KMS-11 (cell line): Measurements from ENCODE around the gene KMT2E.

Source experiments
- H2AFZ ChIP-seq: fragments of 200-600 bp; sonication (generic); 2 replicates; pipeline ENCODE4 v1.6.1; 2016; ENCODE audit warnings: antibody characterized with exemption, mixed run types, low read depth
- H3K27ac ChIP-seq: fragments of 200-600 bp; sonication (generic); 2 replicates; pipeline ENCODE4 v1.6.1; 2016; ENCODE audit warnings: mild to moderate bottlenecking, mixed run types
- H3K27me3 ChIP-seq: fragments of 200-600 bp; sonication (generic); 2 replicates; pipeline ENCODE4 v1.6.1; 2017; ENCODE audit warnings: mild to moderate bottlenecking, low read depth, mixed run types, moderate library complexity; ENCODE audit not compliant: insufficient read depth
- H3K36me3 ChIP-seq: fragments of 200-600 bp; sonication (generic); 2 replicates; pipeline ENCODE4 v1.6.1; 2017; ENCODE audit warnings: mild to moderate bottlenecking, mixed run types; ENCODE audit not compliant: insufficient read depth
- H3K4me1 ChIP-seq: fragments of 200-600 bp; sonication (generic); 2 replicates; pipeline ENCODE4 v1.6.1; 2016; ENCODE audit warnings: mild to moderate bottlenecking, low read depth, mixed run types; ENCODE audit not compliant: poor library complexity, severe bottlenecking
- H3K4me2 ChIP-seq: fragments of 200-600 bp; sonication (generic); 2 replicates; pipeline ENCODE4 v1.7.0; 2016; ENCODE audit warnings: mild to moderate bottlenecking, mixed run types
- H3K4me3 ChIP-seq: fragments of 200-600 bp; sonication (generic); IDR thresholded peaks from 2 replicates; pipeline ENCODE4 v1.6.1; 2017; ENCODE audit warnings: low read depth, low read length, mixed read lengths; ENCODE audit not compliant: insufficient read depth
- H3K79me2 ChIP-seq: fragments of 200-600 bp; sonication (generic); 2 replicates; pipeline ENCODE4 v1.6.1; 2016; ENCODE audit warnings: low read depth, mixed run types; ENCODE audit not compliant: insufficient read depth
- H3K9ac ChIP-seq: fragments of 200-600 bp; sonication (generic); 2 replicates; pipeline ENCODE4 v1.6.1; 2016; ENCODE audit warnings: mild to moderate bottlenecking, mixed run types
- H4K20me1 ChIP-seq: fragments of 200-600 bp; sonication (generic); 2 replicates; pipeline ENCODE4 v1.6.1; 2016; ENCODE audit warnings: mild to moderate bottlenecking, mixed run types; ENCODE audit not compliant: insufficient read depth
- TF ChIP-seq, protein P1 (sequence below): fragments of 200-600 bp; sonication (generic); conservative IDR thresholded peaks from 2 replicates; pipeline ENCODE4 v1.6.1; 2017; ENCODE audit warnings: low read depth, mild to moderate bottlenecking, antibody characterized with exemption, low read length, moderate library complexity, mixed read lengths

Gene KMT2E

GRCh38 chr7:105106473-105106872 lies 92.5 kb downstream of the KMT2E start:
- no peak overlapping the region for H3K4me3 ChIP-seq
- peaks cover 22% of the 10 kb centered on the region; the same call in 1 of the 2 replicates for H3K79me2 ChIP-seq
- no peak overlapping the region for H3K4me2 ChIP-seq
- peaks cover 47% of the 10 kb centered on the region for H3K36me3 ChIP-seq
- peaks cover 67% of the 10 kb centered on the region for H3K4me1 ChIP-seq
- H2AFZ ChIP-seq = no peak overlapping the region
- H4K20me1 ChIP-seq = no peaks in the 10 kb centered on the region
- no peak overlapping the region for H3K27ac ChIP-seq
- no peaks in the 10 kb centered on the region for H3K27me3 ChIP-seq
- H3K9ac ChIP-seq = no peak overlapping the region
- TF ChIP-seq, protein P1, sequence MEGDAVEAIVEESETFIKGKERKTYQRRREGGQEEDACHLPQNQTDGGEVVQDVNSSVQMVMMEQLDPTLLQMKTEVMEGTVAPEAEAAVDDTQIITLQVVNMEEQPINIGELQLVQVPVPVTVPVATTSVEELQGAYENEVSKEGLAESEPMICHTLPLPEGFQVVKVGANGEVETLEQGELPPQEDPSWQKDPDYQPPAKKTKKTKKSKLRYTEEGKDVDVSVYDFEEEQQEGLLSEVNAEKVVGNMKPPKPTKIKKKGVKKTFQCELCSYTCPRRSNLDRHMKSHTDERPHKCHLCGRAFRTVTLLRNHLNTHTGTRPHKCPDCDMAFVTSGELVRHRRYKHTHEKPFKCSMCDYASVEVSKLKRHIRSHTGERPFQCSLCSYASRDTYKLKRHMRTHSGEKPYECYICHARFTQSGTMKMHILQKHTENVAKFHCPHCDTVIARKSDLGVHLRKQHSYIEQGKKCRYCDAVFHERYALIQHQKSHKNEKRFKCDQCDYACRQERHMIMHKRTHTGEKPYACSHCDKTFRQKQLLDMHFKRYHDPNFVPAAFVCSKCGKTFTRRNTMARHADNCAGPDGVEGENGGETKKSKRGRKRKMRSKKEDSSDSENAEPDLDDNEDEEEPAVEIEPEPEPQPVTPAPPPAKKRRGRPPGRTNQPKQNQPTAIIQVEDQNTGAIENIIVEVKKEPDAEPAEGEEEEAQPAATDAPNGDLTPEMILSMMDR = no peak

DNA sequence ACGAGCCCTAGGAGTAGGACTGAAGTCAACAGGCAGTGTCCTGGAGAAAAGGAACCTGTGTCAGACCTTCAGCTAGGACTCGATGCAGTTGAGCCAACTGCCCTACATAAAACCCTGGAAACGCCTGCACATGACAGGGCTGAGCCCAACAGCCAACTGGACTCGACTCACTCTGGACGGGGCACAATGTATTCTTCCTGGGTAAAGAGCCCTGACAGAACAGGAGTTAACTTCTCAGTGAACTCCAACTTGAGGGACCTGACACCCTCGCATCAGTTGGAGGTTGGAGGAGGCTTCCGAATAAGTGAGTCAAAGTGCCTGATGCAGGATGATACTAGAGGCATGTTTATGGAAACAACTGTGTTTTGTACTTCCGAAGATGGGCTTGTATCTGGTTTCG lies 93.5 kb downstream of the KMT2E start:
- TF ChIP-seq, protein P1 = no peak
- H3K36me3 ChIP-seq = peaks cover 56% of the 10 kb centered on the region

DNA sequence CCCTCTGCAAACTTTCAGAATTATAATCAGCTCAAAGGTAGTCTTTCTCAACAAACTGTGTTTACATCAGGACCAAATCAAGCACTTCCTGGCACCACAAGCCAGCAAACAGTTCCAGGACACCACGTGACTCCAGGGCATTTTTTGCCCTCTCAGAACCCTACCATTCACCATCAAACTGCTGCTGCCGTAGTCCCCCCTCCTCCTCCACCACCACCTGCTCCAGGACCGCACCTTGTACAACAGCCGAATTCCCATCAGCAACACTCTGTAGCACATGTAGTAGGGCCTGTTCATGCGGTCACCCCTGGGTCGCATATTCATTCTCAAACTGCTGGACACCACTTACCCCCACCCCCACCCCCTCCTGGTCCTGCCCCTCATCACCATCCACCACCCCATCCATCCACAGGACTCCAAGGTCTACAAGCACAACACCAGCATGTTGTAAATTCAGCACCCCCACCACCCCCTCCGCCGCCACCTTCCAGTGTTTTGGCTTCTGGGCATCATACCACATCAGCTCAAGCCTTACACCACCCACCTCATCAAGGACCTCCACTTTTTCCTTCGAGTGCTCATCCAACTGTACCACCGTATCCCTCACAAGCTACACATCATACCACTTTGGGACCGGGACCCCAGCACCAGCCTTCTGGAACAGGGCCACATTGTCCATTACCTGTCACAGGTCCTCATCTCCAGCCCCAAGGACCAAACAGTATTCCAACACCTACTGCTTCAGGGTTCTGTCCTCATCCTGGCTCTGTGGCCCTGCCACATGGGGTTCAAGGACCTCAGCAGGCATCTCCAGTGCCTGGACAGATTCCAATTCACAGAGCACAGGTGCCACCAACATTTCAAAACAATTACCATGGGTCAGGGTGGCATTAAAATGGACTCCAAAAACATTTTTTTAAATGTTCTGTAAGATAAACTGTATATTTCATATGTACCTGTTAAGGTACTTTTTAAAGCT lies 98.7 kb downstream of the KMT2E start:
- Histone ChIP-seq H2AFZ (no peak overlapping the region), H3K4me2 (no peak overlapping the region; the same call in 1 of the 2 replicates), H3K4me1 (peaks cover 38% of the 10 kb centered on the region), H3K79me2 (peaks cover 14% of the 10 kb centered on the region; the same call in 1 of the 2 replicates), H3K4me3 (no peak overlapping the region), H3K9ac (no peak overlapping the region), H4K20me1 (no peaks in the 10 kb centered on the region), H3K27ac (no peak overlapping the region; the same call in 1 of the 2 replicates), H3K27me3 (no peaks in the 10 kb centered on the region), H3K36me3 (peaks cover 42% of the 10 kb centered on the region; the same call in 1 of the 2 replicates)
- TF ChIP-seq, protein P1 = no peak

More for the DNA sequence above, 93.5 kb downstream of the KMT2E start:
- H3K27me3 ChIP-seq = no peaks in the 10 kb centered on the region
- H3K4me1 ChIP-seq = peaks cover 64% of the 10 kb centered on the region
- H3K9ac ChIP-seq = no peak overlapping the region
- H3K4me3 ChIP-seq = no peak overlapping the region
- no peak overlapping the region for H2AFZ ChIP-seq
- no peak overlapping the region for H3K4me2 ChIP-seq
- H3K79me2 ChIP-seq = peaks cover 22% of the 10 kb centered on the region; the same call in 1 of the 2 replicates
- no peaks in the 10 kb centered on the region for H4K20me1 ChIP-seq
- H3K27ac ChIP-seq = no peak overlapping the region

- Histone ChIP-seq H3K36me3 (peaks cover under 1% of the 10 kb centered on the region; the same call in 1 of the 2 replicates), H3K27me3 (no peaks in the 10 kb centered on the region), H4K20me1 (no peaks in the 10 kb centered on the region), H3K79me2 (no peaks in the 10 kb centered on the region; the same call in 1 of the 2 replicates), H3K4me3 (no peak overlapping the region), H3K27ac (no peak overlapping the region), H2AFZ (no peak overlapping the region), H3K9ac (no peak overlapping the region), H3K4me2 (no peak overlapping the region), H3K4me1 (peaks cover 23% of the 10 kb centered on the region)
- TF ChIP-seq, protein P1 = no peak
Observed at GRCh38 chr7:105118612-105119600, 104.9 kb downstream of the KMT2E start.
